ENCODE results near the gene THRB.

DNA sequence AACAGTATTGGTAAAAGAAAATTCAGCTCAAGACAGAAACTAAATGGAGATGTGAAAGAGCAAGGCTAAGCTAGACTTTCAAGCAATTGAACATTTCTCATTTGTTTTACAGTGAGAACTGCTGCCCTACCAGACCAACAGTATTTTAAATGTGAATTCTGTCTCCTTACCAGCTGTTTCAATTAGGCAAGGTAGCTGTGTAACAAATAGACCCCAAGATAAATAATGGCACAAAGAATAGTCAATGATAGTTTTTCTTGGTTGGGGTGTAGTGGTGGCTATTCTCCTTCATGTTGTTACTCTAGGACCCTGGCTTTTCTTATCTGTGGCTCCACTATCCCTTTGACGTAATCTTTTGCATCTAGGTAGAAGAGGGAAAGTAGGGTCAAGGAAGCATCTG, 30.4 kb upstream of the THRB start:
- TF ChIP-seq, protein P1, sequence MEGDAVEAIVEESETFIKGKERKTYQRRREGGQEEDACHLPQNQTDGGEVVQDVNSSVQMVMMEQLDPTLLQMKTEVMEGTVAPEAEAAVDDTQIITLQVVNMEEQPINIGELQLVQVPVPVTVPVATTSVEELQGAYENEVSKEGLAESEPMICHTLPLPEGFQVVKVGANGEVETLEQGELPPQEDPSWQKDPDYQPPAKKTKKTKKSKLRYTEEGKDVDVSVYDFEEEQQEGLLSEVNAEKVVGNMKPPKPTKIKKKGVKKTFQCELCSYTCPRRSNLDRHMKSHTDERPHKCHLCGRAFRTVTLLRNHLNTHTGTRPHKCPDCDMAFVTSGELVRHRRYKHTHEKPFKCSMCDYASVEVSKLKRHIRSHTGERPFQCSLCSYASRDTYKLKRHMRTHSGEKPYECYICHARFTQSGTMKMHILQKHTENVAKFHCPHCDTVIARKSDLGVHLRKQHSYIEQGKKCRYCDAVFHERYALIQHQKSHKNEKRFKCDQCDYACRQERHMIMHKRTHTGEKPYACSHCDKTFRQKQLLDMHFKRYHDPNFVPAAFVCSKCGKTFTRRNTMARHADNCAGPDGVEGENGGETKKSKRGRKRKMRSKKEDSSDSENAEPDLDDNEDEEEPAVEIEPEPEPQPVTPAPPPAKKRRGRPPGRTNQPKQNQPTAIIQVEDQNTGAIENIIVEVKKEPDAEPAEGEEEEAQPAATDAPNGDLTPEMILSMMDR (conservative IDR thresholded peaks at IDR 0.05): no peak
- TF ChIP-seq EZH2 (IDR thresholded peaks at IDR 0.05; ENCODE audit: low read depth): no peak
